Panc1 (cell line): ENCODE measurements around the gene ZNF862. TPM values are rescaled to one million over a fixed set of nuclear protein-coding genes. Genes with fewer than 3 reads are reported as not detected.
"Not testable (repeated sequence)": the region's sequence is repeated elsewhere in the genome, so short reads cannot be mapped to it uniquely, and the experiment has no call there.

Experiments used
- ATAC-seq: fragments of 200-7000 bp; cut with Tn5 transposase; 2 replicates; pipeline ENCODE4 v1.9.1; 2020; ENCODE audit warnings: mild to moderate bottlenecking, moderate library complexity
- BruUV-seq: library from RNA; stranded (reverse); fragments of 400-500 nt; replicated peaks from 2 replicates; lab custom pipeline; 2021; lab: Mats Ljungman, UMichigan
- CTCF ChIA-PET: fragments of 300-600 bp; sonication (Branson Sonifier 250); formaldehyde crosslinking; loops from one replicate; lab custom pipeline; 2022; ENCODE audit warnings: antibody characterized with exemption; lab: Charles Lee
- POLR2A ChIA-PET: fragments of 300-600 bp; sonication (Branson Sonifier 250); formaldehyde crosslinking; loops from one replicate; lab custom pipeline; 2022; ENCODE audit warnings: antibody characterized with exemption; lab: Charles Lee
- DNase-seq: peaks from one replicate; pipeline ENCODE4 v3.0.0-alpha.2; 2010; ENCODE audit warnings: low read depth, low spot score
- H3K27ac ChIP-seq: 2 replicates; pipeline ENCODE4 v1.5.1; 2011; ENCODE audit warnings: mild to moderate bottlenecking, low read length, inconsistent platforms
- H3K27me3 ChIP-seq: fragments of 200-500 bp; sonication (Bioruptor generic); 2 replicates; pipeline ENCODE4 v1.6.0; 2014; ENCODE audit warnings: low read length, inconsistent platforms; ENCODE audit not compliant: control insufficient read depth, insufficient read depth
- H3K36me3 ChIP-seq: fragments of 200-500 bp; sonication (Bioruptor generic); 2 replicates; pipeline ENCODE4 v1.5.1; 2014; ENCODE audit warnings: inconsistent platforms, mild to moderate bottlenecking, low read length, moderate library complexity; ENCODE audit not compliant: control insufficient read depth, insufficient read depth
- H3K4me1 ChIP-seq: 2 replicates; pipeline ENCODE4 v1.5.1; 2011; ENCODE audit warnings: inconsistent platforms, mild to moderate bottlenecking, low read length, moderate library complexity; ENCODE audit not compliant: control insufficient read depth, insufficient read depth
- H3K4me3 ChIP-seq, 2 experiments: 2 replicates each; pipeline ENCODE4 v1.5.1; 2011 to 2012; ENCODE audit warnings: low read depth in 2 of 2, low read length in 2 of 2, mild to moderate bottlenecking in 2 of 2, inconsistent platforms in 1 of 2, moderate library complexity in 1 of 2
- H3K9me3 ChIP-seq: fragments of 200-500 bp; sonication (Bioruptor generic); 2 replicates; pipeline ENCODE4 v1.5.1; 2014; ENCODE audit warnings: low read depth, mild to moderate bottlenecking, inconsistent platforms, low read length, moderate library complexity; ENCODE audit not compliant: control insufficient read depth, insufficient read depth
- in situ Hi-C: cut with HindIII; loops from 2 replicates; pipeline ENCODE4 v1.10.0; 2016; ENCODE audit warnings: low sequenced_read_pairs, low pct_unique_long_range_greater_than_20kb
- intact Hi-C: fragments of 100-400 bp; cut with micrococcal nuclease; formaldehyde crosslinking; loops from one replicate; pipeline ENCODE4 v1.10.0; 2022; ENCODE audit not compliant: unreplicated experiment
- total RNA-seq: library from RNA; stranded (reverse); gene quantifications from one replicate; pipeline ENCODE4 v1.2.1, GENCODE V29; 2021; ENCODE audit not compliant: unreplicated experiment

ZNF862 gene
- total RNA-seq, 1 experiment from 2014 or later: 6.8 TPM

DNA sequence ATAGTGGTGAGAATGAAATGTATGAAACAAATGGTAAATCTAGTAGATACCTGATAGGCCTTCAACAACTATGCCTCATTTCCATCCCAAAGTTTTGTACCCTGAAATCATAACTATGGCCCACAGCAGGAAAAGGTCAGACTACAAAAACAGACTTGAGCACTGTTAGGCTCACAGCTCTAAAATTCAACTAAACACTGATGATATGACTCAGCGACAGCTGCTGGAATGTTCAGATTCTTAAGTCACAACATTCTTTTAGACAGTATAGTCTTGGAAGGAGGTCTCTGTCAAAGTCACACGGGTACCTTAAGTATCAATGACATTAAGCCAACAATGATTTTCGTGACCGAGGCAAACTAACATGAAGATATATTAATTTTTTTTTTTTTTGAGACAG is 74.0 kb downstream of the ZNF862 start:
- POLR2A ChIA-PET, H3K4me3 ChIP-seq, in situ Hi-C loops, H3K27ac ChIP-seq, BruUV-seq, H3K4me1 ChIP-seq, ATAC-seq, intact Hi-C loops, CTCF ChIA-PET, H3K9me3 ChIP-seq, DNase-seq, H3K36me3 ChIP-seq, H3K27me3 ChIP-seq: not testable (repeated sequence)

Other genes starting within 250 kb of the ZNF862 start
- gene ZNF467, start 64.8 kb upstream of the ZNF862 start, total RNA-seq: 18.1 TPM
- gene ATP6V0E2, start 35.6 kb downstream of the ZNF862 start, total RNA-seq: 44.7 TPM